ENCODE data around the gene ASPSCR1. TPM values are rescaled to one million over a fixed set of nuclear protein-coding genes. Genes with fewer than 3 reads are reported as not detected.

The ASPSCR1 gene
- total and polyA plus RNA-seq, 2 of the 13 experiments (the other 11 are each of a cell fraction or from before 2014, with no cell fraction given), result 274 to 314 TPM

GRCh38 chr17:81964081-81964849 is 13.2 kb upstream of the ASPSCR1 start (continued):
- TF ChIP-seq TCF12 (IDR thresholded peaks at IDR 0.05) (no peak), TCF12 (CRISPR knock-in tag; IDR thresholded peaks at IDR 0.05) (no peak), ZNF317 (CRISPR knock-in tag; IDR thresholded peaks at IDR 0.05) (peak; percentile 41; the same call in 1 of the 2 replicates), EED (CRISPR knock-in tag; IDR thresholded peaks at IDR 0.05) (no peak), ZMYM4 (CRISPR knock-in tag; IDR thresholded peaks at IDR 0.05) (no peak), ZNF792 (CRISPR knock-in tag; IDR thresholded peaks at IDR 0.05) (peak; percentile 68; the same call in 1 of the 2 replicates), HIVEP1 (CRISPR knock-in tag; IDR thresholded peaks at IDR 0.05) (0 out of 2 replicates have a peak, but pooled peaks have one; percentile 4), PHF21A (CRISPR knock-in tag; IDR thresholded peaks at IDR 0.05) (peak; percentile 67; the same call in 1 of the 2 replicates), PCBP1 (IDR thresholded peaks at IDR 0.05; ENCODE audit: borderline replicate concordance, low read depth, low read length) (no peak), ISL2 (CRISPR knock-in tag; IDR thresholded peaks at IDR 0.05) (no peak), TARDBP (CRISPR knock-in tag; IDR thresholded peaks at IDR 0.05) (peak; percentile 68; the same call in 1 of the 2 replicates), FOXA1 (IDR thresholded peaks at IDR 0.05) (no peak), FOXA1 (CRISPR knock-in tag; IDR thresholded peaks at IDR 0.05) (peak; percentile 65), HNRNPH1 (optimal IDR thresholded peaks at IDR 0.05; ENCODE audit: low read depth, low read length) (no peak), ZFY (CRISPR knock-in tag; IDR thresholded peaks at IDR 0.05) (peak; percentile 60), HIC2 (CRISPR knock-in tag; IDR thresholded peaks at IDR 0.05; ENCODE audit: low read depth) (0 out of 2 replicates have a peak, but pooled peaks have one; percentile 3), HMG20B (CRISPR knock-in tag; conservative IDR thresholded peaks at IDR 0.05) (no peak), LRRFIP1 (CRISPR knock-in tag; conservative IDR thresholded peaks at IDR 0.05) (no peak), ZNF292 (CRISPR knock-in tag; IDR thresholded peaks at IDR 0.05; ENCODE audit: borderline replicate concordance, low read depth) (no peak), SMAD9 (CRISPR knock-in tag; IDR thresholded peaks at IDR 0.05) (no peak), ZNF180 (CRISPR knock-in tag; IDR thresholded peaks at IDR 0.05; ENCODE audit: borderline replicate concordance, low read depth) (no peak), CHD4 (IDR thresholded peaks at IDR 0.05; ENCODE audit: borderline replicate concordance, low read length) (peak; percentile 46), CEBPG (CRISPR knock-in tag; IDR thresholded peaks at IDR 0.05) (no peak), ZFX (CRISPR knock-in tag; IDR thresholded peaks at IDR 0.05; ENCODE audit: low read depth) (peak; percentile 60), RBM39 (IDR thresholded peaks at IDR 0.05; ENCODE audit: low read depth, low read length, poor library complexity, severe bottlenecking) (no peak), MTF2 (CRISPR knock-in tag; IDR thresholded peaks at IDR 0.05; ENCODE audit: borderline replicate concordance) (no peak), ZNF660 (CRISPR knock-in tag; IDR thresholded peaks at IDR 0.05; ENCODE audit: borderline replicate concordance, low read depth) (no peak), SUZ12 (IDR thresholded peaks at IDR 0.05; ENCODE audit: low read depth, low read length) (no peak), ZNF747 (CRISPR knock-in tag; IDR thresholded peaks at IDR 0.05; ENCODE audit: borderline replicate concordance) (no peak), MZF1 (CRISPR knock-in tag; IDR thresholded peaks at IDR 0.05; ENCODE audit: borderline replicate concordance) (no peak)
